ENCODE results near the gene OR2M5.
A peak's percentile ranks its signal among the peaks of the same experiment; 100 is the strongest.

The OR2M5 gene

GRCh38 chr1:248144513-248145198 lies at the start of gene OR2M5:
Gene OR2M5, plus strand, starts transcription at chr1:248145148. Its CDS starts 0 bp downstream, at chr1:248145148.
- DNase-seq: no peak

DNA sequence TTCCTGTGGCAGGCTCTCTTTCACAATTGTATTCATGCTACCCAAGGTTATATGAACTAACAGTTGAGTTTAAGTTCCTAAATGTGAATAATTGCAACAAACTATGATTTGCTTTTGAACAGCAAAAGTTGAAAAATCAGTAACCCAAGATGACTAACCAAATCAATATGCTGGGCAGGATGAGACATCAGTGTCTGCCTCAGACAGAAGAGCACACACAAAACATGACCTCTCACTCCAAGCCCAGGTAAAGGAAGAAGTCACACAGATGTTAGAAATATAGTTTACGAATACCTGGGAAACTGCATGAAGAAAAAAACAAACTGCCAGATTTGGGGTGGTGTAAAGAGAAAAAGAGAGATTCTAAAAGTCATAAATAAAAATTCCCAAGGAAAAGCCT lies 46.4 kb upstream of the OR2M5 start:
- no peak for DNase-seq

DNA sequence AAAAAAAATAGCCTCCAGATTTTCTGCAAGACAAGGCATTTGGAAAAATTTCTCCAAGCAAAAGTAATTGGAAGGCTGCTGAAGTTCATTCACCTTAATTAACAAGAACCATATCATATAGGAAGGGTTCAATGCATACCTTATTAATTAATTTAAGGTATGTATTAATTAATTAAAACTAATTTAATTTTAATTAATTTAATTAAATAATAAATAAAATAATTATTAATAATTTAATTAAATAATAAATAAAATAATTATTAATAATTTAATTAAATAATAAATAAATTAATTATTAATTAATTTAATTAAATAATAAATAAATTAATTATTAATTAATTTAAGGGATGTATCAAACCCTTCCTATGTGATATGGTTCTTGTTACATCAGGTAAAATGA lies 42.1 kb upstream of the OR2M5 start:
- DNase-seq: no peak

DNA sequence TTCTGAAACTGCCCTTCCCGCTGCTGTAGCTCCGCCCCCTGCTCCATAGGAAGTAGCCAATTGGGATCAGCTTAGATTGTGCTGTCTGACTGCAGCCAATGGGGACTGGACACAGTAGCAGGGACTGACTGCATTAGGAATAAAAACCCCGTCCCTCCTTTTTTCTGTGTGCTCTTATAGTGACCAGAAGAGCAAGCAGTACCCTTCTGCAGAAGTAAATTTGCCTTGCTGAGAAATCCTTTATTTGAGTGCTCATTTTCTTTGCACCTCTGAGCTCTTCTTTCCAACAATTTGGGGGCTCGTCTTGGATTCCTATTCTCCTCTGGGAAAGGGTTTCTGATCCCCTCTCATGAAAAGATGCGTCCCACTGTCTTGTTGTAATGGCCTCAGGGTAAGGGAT lies 33.8 kb upstream of the OR2M5 start:
- no peak for DNase-seq

- no peak for DNase-seq
These were observed 30.1 kb upstream of the OR2M5 start for GRCh38 chr1:248114890-248115289.

- no peak for DNase-seq
These were observed 17.3 kb upstream of the OR2M5 start for GRCh38 chr1:248127653-248128052.

- no peak for DNase-seq
These were observed 8.1 kb upstream of the OR2M5 start for GRCh38 chr1:248136811-248137210.

GRCh38 chr1:248140846-248141245 lies 4.1 kb upstream of the OR2M5 start:
- no peak for DNase-seq

DNA sequence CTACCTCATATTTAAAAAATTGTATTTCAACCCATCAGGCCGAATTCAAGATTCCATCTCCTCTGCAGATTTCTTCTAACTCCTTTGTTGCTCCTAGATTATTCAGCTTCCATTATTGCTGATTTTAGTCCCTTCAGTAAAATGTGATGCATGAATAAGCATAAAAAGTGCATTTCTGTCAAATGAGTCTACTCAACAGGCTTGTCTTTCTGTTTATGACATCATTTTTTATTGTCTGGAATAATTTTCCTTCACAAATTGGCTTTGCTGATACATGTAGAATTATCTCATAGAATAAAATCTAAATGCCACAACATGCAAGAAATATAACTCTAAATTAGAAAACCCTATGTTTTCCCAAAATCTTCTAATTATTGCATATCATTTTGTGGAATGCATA lies 1.6 kb upstream of the OR2M5 start:
- no peak for DNase-seq

- peak; percentile 3 for DNase-seq
These were observed 7.3 kb downstream of the OR2M5 start for GRCh38 chr1:248152056-248152827.

GRCh38 chr1:248155927-248156326 lies 11.0 kb downstream of the OR2M5 start:
- no peak for DNase-seq

- DNase-seq: no peak
These were observed 13.8 kb downstream of the OR2M5 start for GRCh38 chr1:248158758-248159157.

GRCh38 chr1:248164031-248164430 lies 19.1 kb downstream of the OR2M5 start:
- DNase-seq: no peak

DNA sequence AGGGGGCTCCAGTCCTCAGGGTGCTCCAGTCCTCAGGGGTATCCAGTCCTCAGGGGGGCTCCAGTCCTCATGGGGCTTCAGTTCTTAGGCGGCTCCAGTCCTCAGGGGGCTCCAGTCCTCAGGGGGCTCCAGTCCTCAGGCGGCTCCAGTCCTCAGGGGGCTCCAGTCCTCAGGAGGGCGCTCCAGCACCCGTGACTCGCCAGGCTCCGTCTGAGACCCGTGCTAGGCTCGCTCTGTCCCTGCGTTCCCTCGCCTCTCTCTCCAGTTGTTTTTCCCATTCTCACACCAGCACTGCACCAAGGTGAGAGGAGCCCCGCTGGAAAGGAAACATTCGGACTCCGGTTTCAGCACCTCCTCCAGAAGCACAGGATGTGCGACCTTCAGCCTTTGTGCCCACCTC lies 20.2 kb downstream of the OR2M5 start:
- DNase-seq: no peak

DNA sequence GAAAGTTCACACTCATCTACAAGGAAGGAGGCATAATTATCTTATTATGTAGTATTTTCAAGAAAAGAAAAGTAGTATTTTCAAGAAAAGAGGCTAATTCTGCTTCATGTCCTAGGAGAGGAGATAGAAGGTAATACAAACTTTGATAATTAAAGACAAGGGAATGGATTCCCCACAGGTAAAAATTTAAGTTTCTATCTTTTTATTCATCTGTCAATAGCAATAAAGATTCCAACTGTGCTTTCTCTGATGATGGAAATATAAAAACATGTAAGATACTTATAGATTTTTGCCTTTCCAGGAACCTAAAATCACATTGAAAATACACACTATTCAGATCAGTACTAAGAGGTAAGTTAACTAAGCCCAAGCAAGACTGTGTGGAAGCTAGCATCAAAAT lies 29.6 kb downstream of the OR2M5 start, which contains the start of gene OR2M2:
TSS of gene OR2M2 (plus strand) at position 301 of the 400 bp plus-strand sequence. CDS start 5,165 bp downstream, outside the sequence.
- DNase-seq: no peak

GRCh38 chr1:248183996-248184395 lies 39.0 kb downstream of the OR2M5 start:
- no peak for DNase-seq

DNA sequence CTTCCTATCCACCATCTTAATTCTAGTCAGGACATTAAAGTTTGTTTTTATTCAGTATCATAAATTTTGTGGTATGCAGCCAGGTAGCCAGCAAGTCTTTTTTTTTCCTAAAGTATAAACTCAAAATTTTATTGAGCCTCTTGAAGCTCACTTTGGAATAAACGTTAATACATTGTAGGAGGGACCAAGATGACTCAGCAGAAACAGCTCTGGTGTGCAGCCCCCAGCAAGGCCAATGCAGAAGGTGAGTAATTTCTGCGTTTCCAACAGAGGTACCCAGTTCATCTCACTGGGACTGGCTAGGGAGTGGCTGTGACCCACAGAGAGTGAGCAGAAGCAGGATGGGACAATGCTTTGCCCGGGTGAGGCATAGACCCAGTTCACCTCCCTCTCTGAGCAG lies 42.4 kb downstream of the OR2M5 start:
- DNase-seq: no peak

GRCh38 chr1:248189026-248189425 lies 44.1 kb downstream of the OR2M5 start:
- DNase-seq: no peak

GRCh38 chr1:248194117-248194516 lies 49.2 kb downstream of the OR2M5 start:
- DNase-seq: no peak

Measured in MV-4-11 (cell line).